Activated naive CD8-positive, alpha-beta T cell treated with anti-CD3 and anti-CD28 coated beads, Interleukin-2, amount 50 U/mL, for 24 hours (primary cell): Measurements from ENCODE around the gene ERBB4.

Source experiments
- ATAC-seq: fragments of 150-1000 bp; cut with Tn5 transposase; one replicate; pipeline ENCODE4 v1.10.0; 2021
- DNase-seq: peaks from one replicate; pipeline ENCODE4 v3.0.0; 2021
- H3K27ac Mint-ChIP-seq: one replicate; pipeline ENCODE4 v1.8.0; 2021; ENCODE audit warnings: mild to moderate bottlenecking, mixed read lengths
- H3K27me3 Mint-ChIP-seq: one replicate; pipeline ENCODE4 v1.8.0; 2021; ENCODE audit warnings: mixed read lengths
- H3K36me3 Mint-ChIP-seq: one replicate; pipeline ENCODE4 v1.8.0; 2021; ENCODE audit warnings: low read depth, mixed read lengths
- H3K4me1 Mint-ChIP-seq: one replicate; pipeline ENCODE4 v1.8.0; 2021; ENCODE audit warnings: mixed read lengths
- H3K4me3 Mint-ChIP-seq: one replicate; pipeline ENCODE4 v1.8.0; 2021; ENCODE audit warnings: mild to moderate bottlenecking, moderate library complexity, mixed read lengths
- H3K9me3 Mint-ChIP-seq: one replicate; pipeline ENCODE4 v1.8.0; 2021; ENCODE audit warnings: mixed read lengths

Gene ERBB4

GRCh38 chr2:211494085-211494484, 1044.5 kb downstream of the ERBB4 start:
- Mint-ChIP-seq H3K27me3 (no peaks in the 10 kb centered on the region), H3K4me1 (no peaks in the 10 kb centered on the region), H3K27ac (no peak overlapping the region), H3K36me3 (no peaks in the 10 kb centered on the region), H3K9me3 (no peaks in the 10 kb centered on the region), H3K4me3 (no peak overlapping the region)
- ATAC-seq (no peak), DNase-seq (no peak)

- H3K4me1 Mint-ChIP-seq: no peaks in the 10 kb centered on the region
- no peak overlapping the region for H3K4me3 Mint-ChIP-seq
- ATAC-seq: no peak
- no peak for DNase-seq
- no peaks in the 10 kb centered on the region for H3K9me3 Mint-ChIP-seq
- no peak overlapping the region for H3K27ac Mint-ChIP-seq
- no peaks in the 10 kb centered on the region for H3K27me3 Mint-ChIP-seq
- no peaks in the 10 kb centered on the region for H3K36me3 Mint-ChIP-seq
Observed at GRCh38 chr2:211487733-211488132, 1050.9 kb downstream of the ERBB4 start.

GRCh38 chr2:211479536-211480150, 1059.0 kb downstream of the ERBB4 start:
- Mint-ChIP-seq H3K27ac (no peak overlapping the region), H3K36me3 (no peaks in the 10 kb centered on the region), H3K9me3 (peaks cover 4% of the 10 kb centered on the region), H3K4me3 (no peak overlapping the region), H3K4me1 (no peaks in the 10 kb centered on the region), H3K27me3 (no peaks in the 10 kb centered on the region)
- no peak for DNase-seq
- ATAC-seq: no peak

- Mint-ChIP-seq H3K9me3 (peaks cover 4% of the 10 kb centered on the region), H3K36me3 (no peaks in the 10 kb centered on the region), H3K4me1 (no peaks in the 10 kb centered on the region), H3K27ac (no peak overlapping the region), H3K4me3 (no peak overlapping the region), H3K27me3 (no peaks in the 10 kb centered on the region)
- DNase-seq (no peak), ATAC-seq (no peak)
Observed at GRCh38 chr2:211477537-211478275, 1060.9 kb downstream of the ERBB4 start.

DNA sequence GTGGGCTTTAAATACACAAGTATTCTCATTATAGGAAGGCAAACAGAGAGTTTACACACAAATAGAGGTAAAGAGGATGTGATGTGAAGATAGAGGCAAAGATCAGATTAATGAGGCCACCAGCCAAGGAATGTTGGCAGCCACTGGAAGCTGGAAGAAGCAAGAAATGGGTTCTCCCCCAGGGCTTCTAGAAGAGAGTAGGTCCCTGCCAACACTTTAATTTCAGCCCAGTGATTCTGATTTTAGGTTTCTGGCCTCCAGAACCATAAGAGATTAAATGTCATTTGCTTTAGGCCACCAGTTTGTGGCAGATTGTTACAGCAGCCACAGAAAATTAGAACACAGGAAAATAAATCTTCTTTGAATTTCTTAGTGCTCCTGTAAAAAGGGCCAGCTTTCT, 1065.5 kb downstream of the ERBB4 start:
- Mint-ChIP-seq H3K4me3 (no peak overlapping the region), H3K27ac (no peak overlapping the region), H3K4me1 (no peaks in the 10 kb centered on the region), H3K36me3 (no peaks in the 10 kb centered on the region), H3K9me3 (peaks cover 4% of the 10 kb centered on the region), H3K27me3 (no peaks in the 10 kb centered on the region)
- ATAC-seq: no peak
- DNase-seq: no peak

DNA sequence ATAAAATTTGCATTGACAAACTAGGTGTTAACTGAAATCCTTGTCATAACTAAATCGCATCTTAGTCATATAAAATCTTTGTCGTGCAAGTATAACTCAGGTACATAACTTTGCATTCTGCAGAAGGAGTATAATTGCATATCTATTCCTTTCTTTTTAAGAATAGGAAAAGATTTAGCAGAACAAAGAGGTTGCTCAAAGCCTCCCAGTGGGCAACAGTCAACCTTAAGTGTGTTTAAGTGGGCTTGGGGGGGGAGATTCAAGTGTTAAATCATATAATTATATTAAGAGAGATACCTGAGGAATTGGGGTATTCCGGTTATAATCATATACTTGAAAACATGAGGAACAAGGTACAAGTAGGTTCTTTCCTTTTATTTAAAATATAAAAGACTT, 1068.9 kb downstream of the ERBB4 start:
- H3K36me3 Mint-ChIP-seq: no peaks in the 10 kb centered on the region
- H3K27ac Mint-ChIP-seq: no peak overlapping the region
- ATAC-seq: no peak
- no peaks in the 10 kb centered on the region for H3K27me3 Mint-ChIP-seq
- no peaks in the 10 kb centered on the region for H3K9me3 Mint-ChIP-seq
- DNase-seq: no peak
- H3K4me1 Mint-ChIP-seq: no peaks in the 10 kb centered on the region
- no peak overlapping the region for H3K4me3 Mint-ChIP-seq

- no peak overlapping the region for H3K4me3 Mint-ChIP-seq
- H3K4me1 Mint-ChIP-seq: no peaks in the 10 kb centered on the region
- no peak for DNase-seq
- H3K27ac Mint-ChIP-seq: no peak overlapping the region
- H3K27me3 Mint-ChIP-seq: no peaks in the 10 kb centered on the region
- no peaks in the 10 kb centered on the region for H3K36me3 Mint-ChIP-seq
- no peak for ATAC-seq
- no peaks in the 10 kb centered on the region for H3K9me3 Mint-ChIP-seq
Observed at GRCh38 chr2:211468877-211469663, 1069.5 kb downstream of the ERBB4 start.

DNA sequence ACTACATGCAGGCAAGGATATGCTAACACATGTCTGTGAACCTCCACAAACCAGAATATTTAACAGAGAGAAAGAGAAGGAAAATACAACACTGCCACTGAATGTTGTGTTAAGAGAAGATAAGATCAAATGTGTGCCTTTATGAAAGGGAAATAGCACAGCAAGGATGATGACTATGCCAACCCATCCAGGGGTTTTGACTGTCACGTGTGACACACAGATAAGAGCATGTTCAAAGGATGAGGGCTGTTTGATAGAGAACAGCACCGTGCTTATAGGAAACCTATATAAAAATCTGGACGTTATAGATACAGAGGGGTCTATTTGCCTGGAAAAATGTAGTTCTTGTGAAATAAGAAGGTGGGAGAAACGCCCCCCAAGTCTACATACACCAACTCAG, 1070.4 kb downstream of the ERBB4 start:
- Mint-ChIP-seq H3K4me3 (no peak overlapping the region), H3K4me1 (no peaks in the 10 kb centered on the region), H3K27me3 (no peaks in the 10 kb centered on the region), H3K36me3 (no peaks in the 10 kb centered on the region), H3K9me3 (no peaks in the 10 kb centered on the region), H3K27ac (no peak overlapping the region)
- no peak for DNase-seq
- ATAC-seq: no peak

GRCh38 chr2:211463397-211463796, 1075.2 kb downstream of the ERBB4 start:
- no peak overlapping the region for H3K4me3 Mint-ChIP-seq
- H3K27ac Mint-ChIP-seq: no peak overlapping the region

GRCh38 chr2:211458974-211459373, 1079.6 kb downstream of the ERBB4 start:
- peaks cover 4% of the 10 kb centered on the region for H3K9me3 Mint-ChIP-seq
- H3K36me3 Mint-ChIP-seq: no peaks in the 10 kb centered on the region
- no peaks in the 10 kb centered on the region for H3K27me3 Mint-ChIP-seq
- DNase-seq (no peak), ATAC-seq (no peak)
- H3K4me3 Mint-ChIP-seq: no peak overlapping the region
- no peaks in the 10 kb centered on the region for H3K4me1 Mint-ChIP-seq
- no peak overlapping the region for H3K27ac Mint-ChIP-seq

More at GRCh38 chr2:211463397-211463796, 1075.2 kb downstream of the ERBB4 start:
- Mint-ChIP-seq H3K9me3 (peaks cover 4% of the 10 kb centered on the region), H3K4me1 (no peaks in the 10 kb centered on the region), H3K27me3 (no peaks in the 10 kb centered on the region), H3K36me3 (no peaks in the 10 kb centered on the region)
- DNase-seq (no peak), ATAC-seq (no peak)

- DNase-seq: no peak
- no peak overlapping the region for H3K4me3 Mint-ChIP-seq
- peaks cover 4% of the 10 kb centered on the region for H3K9me3 Mint-ChIP-seq
- H3K27ac Mint-ChIP-seq: no peak overlapping the region
- H3K4me1 Mint-ChIP-seq: no peaks in the 10 kb centered on the region
- H3K27me3 Mint-ChIP-seq: no peaks in the 10 kb centered on the region
- ATAC-seq: no peak
- H3K36me3 Mint-ChIP-seq: no peaks in the 10 kb centered on the region
Observed at GRCh38 chr2:211457325-211457724, 1081.3 kb downstream of the ERBB4 start.

GRCh38 chr2:211455216-211455841, 1083.3 kb downstream of the ERBB4 start:
- ATAC-seq (no peak), DNase-seq (peak; percentile 11)
- no peak overlapping the region for H3K27ac Mint-ChIP-seq
- peaks cover 4% of the 10 kb centered on the region for H3K9me3 Mint-ChIP-seq
- H3K36me3 Mint-ChIP-seq: no peaks in the 10 kb centered on the region
- H3K4me3 Mint-ChIP-seq: no peak overlapping the region
- no peaks in the 10 kb centered on the region for H3K27me3 Mint-ChIP-seq
- H3K4me1 Mint-ChIP-seq: no peaks in the 10 kb centered on the region

GRCh38 chr2:211454679-211455078, 1083.9 kb downstream of the ERBB4 start:
- Mint-ChIP-seq H3K27me3 (no peaks in the 10 kb centered on the region), H3K4me3 (no peak overlapping the region), H3K4me1 (no peaks in the 10 kb centered on the region), H3K9me3 (no peaks in the 10 kb centered on the region), H3K36me3 (no peaks in the 10 kb centered on the region), H3K27ac (no peak overlapping the region)
- ATAC-seq: no peak
- no peak for DNase-seq

DNA sequence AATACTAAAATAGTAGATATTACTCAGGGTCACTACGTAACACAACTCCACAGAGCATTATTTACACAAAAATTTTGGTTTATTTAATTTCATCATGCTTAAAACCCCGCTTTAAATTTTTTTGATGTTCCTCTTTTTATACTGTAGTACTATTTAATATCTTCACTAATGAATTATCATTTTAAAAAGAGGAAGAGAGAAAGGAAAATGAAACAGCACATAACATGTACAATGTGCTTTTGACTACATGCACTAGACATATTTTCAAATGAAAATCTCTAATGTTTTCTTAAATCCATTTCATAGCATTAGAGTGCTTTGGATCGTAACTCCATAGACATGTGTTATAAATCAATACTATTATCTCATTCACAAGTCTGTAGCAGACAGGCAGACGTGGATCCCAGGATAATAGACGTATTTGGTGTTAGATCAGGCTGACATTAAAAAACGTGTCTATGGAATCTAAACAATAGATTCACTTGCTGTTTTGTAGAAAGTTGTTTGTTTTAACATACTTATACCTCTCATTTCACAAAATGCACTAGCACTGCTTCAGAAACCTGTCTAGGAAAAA, 1085.2 kb downstream of the ERBB4 start:
- no peaks in the 10 kb centered on the region for H3K9me3 Mint-ChIP-seq
- no peaks in the 10 kb centered on the region for H3K36me3 Mint-ChIP-seq
- ATAC-seq: no peak
- no peaks in the 10 kb centered on the region for H3K27me3 Mint-ChIP-seq
- H3K4me1 Mint-ChIP-seq: no peaks in the 10 kb centered on the region
- DNase-seq: no peak
- no peak overlapping the region for H3K4me3 Mint-ChIP-seq
- H3K27ac Mint-ChIP-seq: no peak overlapping the region
